ENCODE measurements around the gene FUBP3.

FUBP3 gene

GRCh38 chr9:130634191-130634768 is 54.9 kb downstream of the FUBP3 start:
- DNase-seq (ENCODE audit: low read depth in 2 of 2): no peak

GRCh38 chr9:130634801-130635200 is 55.4 kb downstream of the FUBP3 start:
- no peak for DNase-seq (ENCODE audit: low read depth in 2 of 2)

GRCh38 chr9:130635306-130635705 is 55.9 kb downstream of the FUBP3 start:
- DNase-seq (ENCODE audit: low read depth in 2 of 2): no peak

- no peak for DNase-seq (ENCODE audit: low read depth in 2 of 2)
Measured at GRCh38 chr9:130635721-130636647, 56.6 kb downstream of the FUBP3 start.

- no peak for DNase-seq (ENCODE audit: low read depth in 2 of 2)
Measured at GRCh38 chr9:130636648-130637020, 57.3 kb downstream of the FUBP3 start.

GRCh38 chr9:130638284-130639123 is 59.1 kb downstream of the FUBP3 start:
- DNase-seq (ENCODE audit: low read depth in 2 of 2): no peak

GRCh38 chr9:130639124-130639765 is 59.9 kb downstream of the FUBP3 start:
- no peak for DNase-seq (ENCODE audit: low read depth in 2 of 2)

- no peak for DNase-seq (ENCODE audit: low read depth in 2 of 2)
Measured at GRCh38 chr9:130639866-130640555, 60.6 kb downstream of the FUBP3 start.

- DNase-seq (ENCODE audit: low read depth in 2 of 2): no peak
Measured at GRCh38 chr9:130640681-130641080, 61.3 kb downstream of the FUBP3 start.

- DNase-seq (ENCODE audit: low read depth in 2 of 2): no peak
Measured at GRCh38 chr9:130642926-130643325, 63.5 kb downstream of the FUBP3 start.

- no peak for DNase-seq (ENCODE audit: low read depth in 2 of 2)
Measured at GRCh38 chr9:130651221-130651620, 71.8 kb downstream of the FUBP3 start.

- DNase-seq (ENCODE audit: low read depth in 2 of 2): no peak
Measured at GRCh38 chr9:130651752-130652151, 72.4 kb downstream of the FUBP3 start.

GRCh38 chr9:130654879-130655278 is 75.5 kb downstream of the FUBP3 start:
- no peak for DNase-seq (ENCODE audit: low read depth in 2 of 2)

- DNase-seq (ENCODE audit: low read depth in 2 of 2): no peak
Measured at GRCh38 chr9:130658893-130659698, 79.7 kb downstream of the FUBP3 start.

- DNase-seq (ENCODE audit: low read depth in 2 of 2): no peak
Measured at GRCh38 chr9:130659699-130660248, 80.4 kb downstream of the FUBP3 start.

GRCh38 chr9:130660326-130660682 is 80.9 kb downstream of the FUBP3 start:
- no peak for DNase-seq (ENCODE audit: low read depth in 2 of 2)

- no peak for DNase-seq (ENCODE audit: low read depth in 2 of 2)
Measured at GRCh38 chr9:130660683-130661450, 81.5 kb downstream of the FUBP3 start.

GRCh38 chr9:130661451-130662098 is 82.2 kb downstream of the FUBP3 start:
- no peak for DNase-seq (ENCODE audit: low read depth in 2 of 2)
